ENCODE measurements around the gene RPA1. TPM values are rescaled to one million over a fixed set of nuclear protein-coding genes. Genes with fewer than 3 reads are reported as not detected.

Gene RPA1
- total RNA-seq, 1 experiment from 2014 or later = 60.3 TPM

DNA sequence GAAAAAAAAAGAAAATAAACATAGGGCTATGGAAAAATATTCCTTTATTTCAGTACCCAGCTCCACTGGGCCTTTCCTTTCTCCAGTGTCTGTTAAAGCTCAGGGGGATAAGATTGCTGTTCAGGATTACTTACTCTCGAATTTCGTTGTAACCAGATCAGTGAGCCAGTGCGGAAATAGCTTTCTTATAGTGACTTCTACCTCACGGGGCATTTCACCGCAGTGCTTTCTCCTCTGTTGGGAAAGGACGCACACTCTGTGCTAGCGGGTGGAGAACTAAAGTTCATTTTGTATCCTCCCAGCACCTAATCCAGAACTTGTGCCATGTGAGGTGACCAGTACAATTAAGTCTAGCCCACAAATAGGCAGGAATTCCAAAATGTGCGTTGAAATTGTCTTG is 38.3 kb downstream of the RPA1 start:
- Mint-ChIP-seq H3K27ac (ENCODE audit: low read depth, unreplicated experiment) (no peak overlapping the region), H3K4me3 (ENCODE audit: unreplicated experiment) (no peak overlapping the region), H3K4me1 (ENCODE audit: insufficient read depth, unreplicated experiment) (no peaks in the 10 kb centered on the region), H3K9me3 (ENCODE audit: unreplicated experiment) (no peaks in the 10 kb centered on the region), H3K36me3 (ENCODE audit: insufficient read depth, unreplicated experiment) (peaks cover 43% of the 10 kb centered on the region), H3K27me3 (ENCODE audit: insufficient read depth, unreplicated experiment) (no peaks in the 10 kb centered on the region)
- TF ChIP-seq, protein P1, sequence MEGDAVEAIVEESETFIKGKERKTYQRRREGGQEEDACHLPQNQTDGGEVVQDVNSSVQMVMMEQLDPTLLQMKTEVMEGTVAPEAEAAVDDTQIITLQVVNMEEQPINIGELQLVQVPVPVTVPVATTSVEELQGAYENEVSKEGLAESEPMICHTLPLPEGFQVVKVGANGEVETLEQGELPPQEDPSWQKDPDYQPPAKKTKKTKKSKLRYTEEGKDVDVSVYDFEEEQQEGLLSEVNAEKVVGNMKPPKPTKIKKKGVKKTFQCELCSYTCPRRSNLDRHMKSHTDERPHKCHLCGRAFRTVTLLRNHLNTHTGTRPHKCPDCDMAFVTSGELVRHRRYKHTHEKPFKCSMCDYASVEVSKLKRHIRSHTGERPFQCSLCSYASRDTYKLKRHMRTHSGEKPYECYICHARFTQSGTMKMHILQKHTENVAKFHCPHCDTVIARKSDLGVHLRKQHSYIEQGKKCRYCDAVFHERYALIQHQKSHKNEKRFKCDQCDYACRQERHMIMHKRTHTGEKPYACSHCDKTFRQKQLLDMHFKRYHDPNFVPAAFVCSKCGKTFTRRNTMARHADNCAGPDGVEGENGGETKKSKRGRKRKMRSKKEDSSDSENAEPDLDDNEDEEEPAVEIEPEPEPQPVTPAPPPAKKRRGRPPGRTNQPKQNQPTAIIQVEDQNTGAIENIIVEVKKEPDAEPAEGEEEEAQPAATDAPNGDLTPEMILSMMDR (IDR thresholded peaks at IDR 0.05; ENCODE audit: unreplicated experiment) = no peak
- ChIA-PET CTCF (interaction anchor here (0.6 to 1.7 kb wide), 3 partner anchors 20 to 693 kb away, joined by 3 to 7 read pairs (median 3); no protein-coding TSS in a partner anchor), POLR2A (interaction anchor here (1.7 kb wide), 1 partner anchor 38 kb away, joined by 5 read pairs; the partner anchor contains the start of genes RPA1 and SMYD4)
- no peak for DNase-seq (ENCODE audit: unreplicated experiment)
- intact Hi-C loops (cut with micrococcal nuclease) = loop anchor here (5.0 kb wide), 2 partner anchors 201 to 296 kb away; no protein-coding TSS in a partner anchor
- BruUV-seq (replicated peaks) = no TSS peak

- intact Hi-C loops (cut with micrococcal nuclease) = no loop called here
- Mint-ChIP-seq H3K36me3 (ENCODE audit: insufficient read depth, unreplicated experiment) (peaks cover 67% of the 10 kb centered on the region), H3K27ac (ENCODE audit: low read depth, unreplicated experiment) (no peak overlapping the region), H3K9me3 (ENCODE audit: unreplicated experiment) (no peaks in the 10 kb centered on the region), H3K4me1 (ENCODE audit: insufficient read depth, unreplicated experiment) (no peaks in the 10 kb centered on the region), H3K27me3 (ENCODE audit: insufficient read depth, unreplicated experiment) (no peaks in the 10 kb centered on the region), H3K4me3 (ENCODE audit: unreplicated experiment) (no peak overlapping the region)
- DNase-seq (ENCODE audit: unreplicated experiment) = no peak
- ChIA-PET POLR2A (interaction anchor here (0.6 kb wide), 1 partner anchor 25 kb away, joined by 3 read pairs; no protein-coding TSS in a partner anchor), CTCF (interaction anchor here (0.6 to 1.8 kb wide), 2 partner anchors 31 to 150 kb away, joined by 5 to 6 read pairs; no protein-coding TSS in a partner anchor)
- BruUV-seq (replicated peaks) = no TSS peak
- TF ChIP-seq, protein P1 (IDR thresholded peaks at IDR 0.05; ENCODE audit: unreplicated experiment) = no peak
Measured at GRCh38 chr17:1870592-1870991, 40.8 kb downstream of the RPA1 start.

DNA sequence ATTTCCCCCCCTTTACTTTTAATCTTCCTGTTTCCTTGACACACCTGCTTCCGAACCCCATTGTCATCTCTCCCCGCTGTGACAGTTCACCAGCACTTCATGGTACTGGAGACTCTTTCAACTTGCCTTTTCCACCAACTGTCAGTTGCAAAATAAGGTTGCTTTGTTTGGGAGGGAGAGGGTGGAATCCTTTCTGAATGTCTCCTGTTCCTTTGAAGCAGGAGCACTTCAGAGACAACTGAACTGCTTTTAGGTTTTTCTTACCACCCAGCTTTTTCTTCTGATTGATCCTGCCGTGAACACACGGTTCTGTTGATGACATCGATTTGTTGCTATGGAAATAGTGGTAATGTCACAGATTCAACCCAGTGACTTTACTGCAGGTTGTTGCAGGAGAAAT is 42.0 kb downstream of the RPA1 start:
- no TSS peak for BruUV-seq (replicated peaks)
- POLR2A ChIA-PET = no interaction called here
- Mint-ChIP-seq H3K4me3 (ENCODE audit: unreplicated experiment) (no peak overlapping the region), H3K27me3 (ENCODE audit: insufficient read depth, unreplicated experiment) (no peaks in the 10 kb centered on the region), H3K27ac (ENCODE audit: low read depth, unreplicated experiment) (no peak overlapping the region), H3K36me3 (ENCODE audit: insufficient read depth, unreplicated experiment) (peaks cover 74% of the 10 kb centered on the region), H3K4me1 (ENCODE audit: insufficient read depth, unreplicated experiment) (no peaks in the 10 kb centered on the region), H3K9me3 (ENCODE audit: unreplicated experiment) (no peaks in the 10 kb centered on the region)
- CTCF ChIA-PET = interaction anchor here (0.6 to 1.8 kb wide), 4 partner anchors 43 to 254 kb away, joined by 3 to 6 read pairs (median 3); no protein-coding TSS in a partner anchor
- intact Hi-C loops (cut with micrococcal nuclease) = no loop called here
- no peak for DNase-seq (ENCODE audit: unreplicated experiment)
- TF ChIP-seq, protein P1 (IDR thresholded peaks at IDR 0.05; ENCODE audit: unreplicated experiment) = no peak

DNA sequence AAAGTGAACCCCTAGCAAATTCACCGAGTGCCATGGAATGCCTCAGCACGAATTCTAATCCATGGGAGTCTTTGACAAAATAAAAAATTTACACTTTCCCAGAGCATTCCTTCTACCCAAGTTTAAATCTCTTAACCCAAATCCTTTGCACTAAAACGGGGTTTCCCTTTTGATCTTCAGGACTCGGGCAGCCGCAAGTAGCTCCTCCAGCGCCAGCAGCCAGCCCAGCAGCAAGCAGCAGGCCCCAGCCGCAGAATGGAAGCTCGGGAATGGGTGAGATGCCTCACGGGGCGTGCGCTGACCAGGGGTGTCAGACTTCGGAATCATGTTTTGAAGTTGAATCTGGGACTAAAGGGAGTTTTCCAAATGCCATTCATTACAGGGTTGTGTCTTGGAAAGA is 42.4 kb downstream of the RPA1 start:
- DNase-seq (ENCODE audit: unreplicated experiment) = no peak

More for the DNA sequence above, 42.4 kb downstream of the RPA1 start:
- Mint-ChIP-seq H3K27me3 (ENCODE audit: insufficient read depth, unreplicated experiment) (no peaks in the 10 kb centered on the region), H3K4me3 (ENCODE audit: unreplicated experiment) (no peak overlapping the region), H3K36me3 (ENCODE audit: insufficient read depth, unreplicated experiment) (peaks cover 79% of the 10 kb centered on the region), H3K4me1 (ENCODE audit: insufficient read depth, unreplicated experiment) (no peaks in the 10 kb centered on the region), H3K9me3 (ENCODE audit: unreplicated experiment) (no peaks in the 10 kb centered on the region), H3K27ac (ENCODE audit: low read depth, unreplicated experiment) (no peak overlapping the region)
- TF ChIP-seq, protein P1 (IDR thresholded peaks at IDR 0.05; ENCODE audit: unreplicated experiment) = no peak
- no TSS peak for BruUV-seq (replicated peaks)
- intact Hi-C loops (cut with micrococcal nuclease) = no loop called here
- POLR2A ChIA-PET = no interaction called here
- CTCF ChIA-PET = no interaction called here
